Stimulated activated CD8-positive, alpha-beta memory T cell treated with anti-CD3 and anti-CD28 coated beads, Interleukin-4, amount 100 ng/mL, for 48 hours (primary cell): ENCODE results near the gene HUS1.
"Not testable (repeated sequence)": the region's sequence is repeated elsewhere in the genome, so short reads cannot be mapped to it uniquely, and the experiment has no call there.

Experiments
- DNase-seq: peaks from one replicate; pipeline ENCODE4 v3.0.0-alpha.2; 2020

HUS1 gene

GRCh38 chr7:47979145-47979831, at the start of gene HUS1:
TSS of gene HUS1 (minus strand) at chr7:47979615. CDS start at chr7:47979519, 96 bp downstream.
- DNase-seq = peak; percentile 95

GRCh38 chr7:48028938-48029337, 49.5 kb upstream of the HUS1 start, which contains the start of gene SUN3:
TSS of gene SUN3 (minus strand) at chr7:48029107. CDS start at chr7:48028938, 169 bp downstream.
- no peak for DNase-seq

- no peak for DNase-seq
Observed at GRCh38 chr7:48025624-48026023, 46.2 kb upstream of the HUS1 start.

GRCh38 chr7:48017674-48018073, 38.3 kb upstream of the HUS1 start:
- no peak for DNase-seq

GRCh38 chr7:48016641-48017040, 37.2 kb upstream of the HUS1 start:
- DNase-seq = no peak

- no peak for DNase-seq
Observed at GRCh38 chr7:48011951-48012350, 32.5 kb upstream of the HUS1 start.

- DNase-seq = no peak
Observed at GRCh38 chr7:48011323-48011722, 31.9 kb upstream of the HUS1 start.

GRCh38 chr7:48009954-48010353, 30.5 kb upstream of the HUS1 start:
- DNase-seq = no peak

GRCh38 chr7:48009257-48009656, 29.8 kb upstream of the HUS1 start:
- DNase-seq = no peak

- DNase-seq = no peak
Observed at GRCh38 chr7:48006866-48007265, 27.5 kb upstream of the HUS1 start.

- DNase-seq = no peak
Observed at GRCh38 chr7:48004638-48005037, 25.2 kb upstream of the HUS1 start.

GRCh38 chr7:48004032-48004431, 24.6 kb upstream of the HUS1 start:
- no peak for DNase-seq

GRCh38 chr7:48000164-48000563, 20.7 kb upstream of the HUS1 start:
- not testable (repeated sequence) for DNase-seq

- no peak for DNase-seq
Observed at GRCh38 chr7:47999413-47999812, 20.0 kb upstream of the HUS1 start.

GRCh38 chr7:47992446-47992845, 13.0 kb upstream of the HUS1 start:
- DNase-seq = no peak

GRCh38 chr7:47991741-47992311, 12.4 kb upstream of the HUS1 start:
- peak; percentile 90 for DNase-seq

- DNase-seq = no peak
Observed at GRCh38 chr7:47991270-47991669, 11.9 kb upstream of the HUS1 start.

- DNase-seq = no peak
Observed at GRCh38 chr7:47990592-47990991, 11.2 kb upstream of the HUS1 start.

GRCh38 chr7:47989607-47990400, 10.4 kb upstream of the HUS1 start:
- DNase-seq = not testable (repeated sequence)

- no peak for DNase-seq
Observed at GRCh38 chr7:47988496-47989386, 9.3 kb upstream of the HUS1 start.

GRCh38 chr7:47982610-47983009, 3.2 kb upstream of the HUS1 start:
- DNase-seq = no peak

GRCh38 chr7:47980648-47981047, 1.2 kb upstream of the HUS1 start:
- DNase-seq = not testable (repeated sequence)

GRCh38 chr7:47979832-47980181, 392 bp upstream of the HUS1 start:
- no peak for DNase-seq
